GM19193 (cell line): ENCODE measurements around the gene DAAM2.

Experiments used
- POLR2A ChIP-seq: IDR thresholded peaks from 4 replicates; pipeline ENCODE4 v1.6.1; 2011; ENCODE audit not compliant: insufficient read depth, insufficient read length; ENCODE audit errors: extremely low read depth

DAAM2 gene

GRCh38 chr6:39870950-39871349 is 78.8 kb downstream of the DAAM2 start:
- TF ChIP-seq POLR2A: no peak

GRCh38 chr6:39873439-39873838 is 81.3 kb downstream of the DAAM2 start:
- TF ChIP-seq POLR2A: no peak

- no peak for TF ChIP-seq POLR2A
Measured at GRCh38 chr6:39876111-39876510, 83.9 kb downstream of the DAAM2 start.

- no peak for TF ChIP-seq POLR2A
Measured at GRCh38 chr6:39876826-39877225, 84.7 kb downstream of the DAAM2 start.

- no peak for TF ChIP-seq POLR2A
Measured at GRCh38 chr6:39879535-39879934, 87.4 kb downstream of the DAAM2 start.

- TF ChIP-seq POLR2A: no peak
Measured at GRCh38 chr6:39880594-39880993, 88.4 kb downstream of the DAAM2 start.

- no peak for TF ChIP-seq POLR2A
Measured at GRCh38 chr6:39881851-39882530, 89.8 kb downstream of the DAAM2 start.

GRCh38 chr6:39882531-39882899 is 90.3 kb downstream of the DAAM2 start:
- TF ChIP-seq POLR2A: no peak

GRCh38 chr6:39884696-39885095 is 92.5 kb downstream of the DAAM2 start:
- TF ChIP-seq POLR2A: no peak

GRCh38 chr6:39885691-39886090 is 93.5 kb downstream of the DAAM2 start:
- TF ChIP-seq POLR2A: no peak

- no peak for TF ChIP-seq POLR2A
Measured at GRCh38 chr6:39886871-39887270, 94.7 kb downstream of the DAAM2 start.

GRCh38 chr6:39887692-39888450 is 95.7 kb downstream of the DAAM2 start:
- TF ChIP-seq POLR2A: no peak

- TF ChIP-seq POLR2A: no peak
Measured at GRCh38 chr6:39889229-39889628, 97.1 kb downstream of the DAAM2 start.

- no peak for TF ChIP-seq POLR2A
Measured at GRCh38 chr6:39891353-39891752, 99.2 kb downstream of the DAAM2 start.

- TF ChIP-seq POLR2A: no peak
Measured at GRCh38 chr6:39891976-39892375, 99.8 kb downstream of the DAAM2 start.

- no peak for TF ChIP-seq POLR2A
Measured at GRCh38 chr6:39892490-39893129, 100.4 kb downstream of the DAAM2 start.
